H1 (cell line): ENCODE data around the gene VDR. TPM values are rescaled to one million over a fixed set of nuclear protein-coding genes. Genes with fewer than 3 reads are reported as not detected.

Experiments used
- CTCF ChIA-PET: fragments of 300-600 bp; sonication (Branson Sonifier 250); formaldehyde crosslinking; loops from one replicate; lab custom pipeline; 2021; ENCODE audit not compliant: partially characterized antibody; lab: Charles Lee
- POLR2A ChIA-PET: fragments of 300-600 bp; sonication (Branson Sonifier 250); formaldehyde crosslinking; loops from one replicate; lab custom pipeline; 2021; ENCODE audit warnings: inconsistent platforms; ENCODE audit not compliant: partially characterized antibody; lab: Charles Lee
- DNase-seq, 2 experiments: peaks; one replicate each; pipeline versions ENCODE4 v3.0.0 to v3.0.0-alpha.2; 2010 to 2022; ENCODE audit warnings: low spot score in 2 of 2, low read depth in 1 of 2, mixed read lengths in 1 of 2
- FAIRE-seq: peaks from 2 replicates; lab custom pipeline; 2011; peaks lifted over from hg19 to GRCh38; lab: Jason Lieb, UNC
- H2AFZ ChIP-seq: 2 replicates; pipeline ENCODE4 v1.8.1; 2012; ENCODE audit warnings: low read length, inconsistent platforms
- H2AK5ac ChIP-seq: 2 replicates; pipeline ENCODE4 v1.6.1; 2013; ENCODE audit warnings: low read depth, low read length
- H2BK120ac ChIP-seq: replicated peaks from 2 replicates; pipeline ENCODE3; 2013; ENCODE audit warnings: low read depth, low read length, inconsistent platforms
- H2BK12ac ChIP-seq: 2 replicates; pipeline ENCODE4 v1.6.1; 2013; ENCODE audit warnings: low read depth, low read length
- H2BK15ac ChIP-seq: 2 replicates; pipeline ENCODE4 v1.6.1; 2013; ENCODE audit warnings: low read length
- H2BK20ac ChIP-seq: 2 replicates; pipeline ENCODE4 v1.6.1; 2013; ENCODE audit warnings: low read length
- H2BK5ac ChIP-seq: 2 replicates; pipeline ENCODE4 v1.6.1; 2013; ENCODE audit warnings: low read depth, low read length
- H3K14ac ChIP-seq: 2 replicates; pipeline ENCODE4 v1.6.1; 2013; ENCODE audit warnings: inconsistent platforms; ENCODE audit not compliant: insufficient read length
- H3K18ac ChIP-seq: 2 replicates; pipeline ENCODE4 v1.6.1; 2013; ENCODE audit warnings: low read length; ENCODE audit errors: extremely low read depth
- H3K23ac ChIP-seq: 2 replicates; pipeline ENCODE4 v1.6.1; 2013; ENCODE audit warnings: inconsistent platforms; ENCODE audit not compliant: insufficient read length
- H3K23me2 ChIP-seq: 2 replicates; pipeline ENCODE4 v1.6.1; 2013; ENCODE audit warnings: low read depth, low read length
- H3K27ac ChIP-seq: 2 replicates; pipeline ENCODE4 v1.6.1; 2011; ENCODE audit warnings: low read depth, low read length, inconsistent platforms
- H3K27me3 ChIP-seq, 4 experiments: replicated peaks in 1 of 4; 1 replicate in 1 of 4; 2 replicates in 3 of 4; pipeline versions ENCODE4 v1.6.1 to v1.8.1; 2011 to 2013; ENCODE audit warnings: low read length in 3 of 4, mild to moderate bottlenecking in 3 of 4, inconsistent platforms in 2 of 4, mixed read lengths in 2 of 4, moderate library complexity in 1 of 4; ENCODE audit not compliant: control insufficient read depth in 3 of 4, insufficient read depth in 3 of 4; ENCODE audit errors: extremely low read depth in 1 of 4
- H3K36me3 ChIP-seq, 4 experiments: 2 replicates each; pipeline versions ENCODE4 v1.6.1 to v1.8.1; 2011 to 2013; ENCODE audit warnings: mild to moderate bottlenecking in 4 of 4, low read length in 3 of 4, moderate library complexity in 2 of 4, control low read depth in 1 of 4, inconsistent platforms in 1 of 4; ENCODE audit not compliant: insufficient read depth in 4 of 4, control insufficient read depth in 2 of 4
- H3K4ac ChIP-seq: replicated peaks from 2 replicates; pipeline ENCODE3; 2013; ENCODE audit warnings: low read length, low read depth, mixed read lengths, inconsistent platforms; ENCODE audit not compliant: insufficient read length
- H3K4me1 ChIP-seq, 4 experiments: replicated peaks in 1 of 4; 1 replicate in 1 of 4; 2 replicates in 3 of 4; pipeline versions ENCODE4 v1.6.1 to v1.8.1; 2011 to 2013; ENCODE audit warnings: low read length in 3 of 4, inconsistent platforms in 2 of 4, mixed read lengths in 1 of 4; ENCODE audit not compliant: insufficient read depth in 4 of 4, control insufficient read depth in 3 of 4
- H3K4me2 ChIP-seq, 2 experiments: 2 replicates each; pipeline versions ENCODE4 v1.6.1 to v1.8.1; 2011 to 2013; ENCODE audit warnings: low read depth in 2 of 2, low read length in 2 of 2, control low read depth in 1 of 2, inconsistent platforms in 1 of 2, mild to moderate bottlenecking in 1 of 2; ENCODE audit not compliant: insufficient read depth in 1 of 2
- H3K4me3 ChIP-seq, 4 experiments: fragments of 200-600, 300-600 bp in 1 of 4; sonication (generic), shearing (Covaris generic), sonication (Bioruptor Twin) in 1 of 4; 2 replicates each; pipeline versions ENCODE4 v1.5.1 to v1.8.1; 2011 to 2016; ENCODE audit warnings: low read length in 4 of 4, low read depth in 3 of 4, control low read depth in 2 of 4, inconsistent platforms in 2 of 4, mild to moderate bottlenecking in 2 of 4, mixed read lengths in 1 of 4, moderate library complexity in 1 of 4; ENCODE audit not compliant: insufficient read depth in 2 of 4; ENCODE audit errors: extremely low read depth in 1 of 4
- H3K56ac ChIP-seq: replicated peaks from 2 replicates; pipeline ENCODE3; 2013; ENCODE audit warnings: low read depth, mild to moderate bottlenecking, mixed read lengths, low read length, inconsistent platforms; ENCODE audit not compliant: insufficient read length
- H3K79me1 ChIP-seq: 2 replicates; pipeline ENCODE4 v1.6.1; 2013; ENCODE audit warnings: low read depth, low read length, control low read depth
- H3K79me2 ChIP-seq, 2 experiments: 2 replicates each; pipeline versions ENCODE4 v1.6.1 to v1.8.1; 2012 to 2013; ENCODE audit warnings: low read length in 2 of 2, mild to moderate bottlenecking in 2 of 2, inconsistent platforms in 1 of 2; ENCODE audit not compliant: insufficient read depth in 2 of 2, control insufficient read depth in 1 of 2
- H3K9ac ChIP-seq, 4 experiments: replicated peaks in 1 of 4; 1 replicate in 1 of 4; 2 replicates in 3 of 4; pipeline versions ENCODE4 v1.6.1 to v1.8.1; 2011 to 2013; ENCODE audit warnings: low read depth in 3 of 4, low read length in 3 of 4, control low read depth in 2 of 4, mild to moderate bottlenecking in 2 of 4, moderate library complexity in 2 of 4, inconsistent platforms in 1 of 4; ENCODE audit errors: extremely low read depth in 1 of 4
- H3K9me3 ChIP-seq, 2 experiments: 2 replicates each; pipeline versions ENCODE4 v1.6.1 to v1.8.1; 2012 to 2013; ENCODE audit warnings: mild to moderate bottlenecking in 2 of 2, moderate library complexity in 2 of 2, control low read depth in 1 of 2, inconsistent platforms in 1 of 2, low read depth in 1 of 2, low read length in 1 of 2, mixed read lengths in 1 of 2; ENCODE audit not compliant: insufficient read depth in 2 of 2
- H4K20me1 ChIP-seq, 2 experiments: replicated peaks in 1 of 2; 2 replicates each; pipeline versions ENCODE3 to v1.8.1; 2011 to 2013; ENCODE audit warnings: inconsistent platforms in 2 of 2, low read length in 2 of 2, mild to moderate bottlenecking in 1 of 2; ENCODE audit not compliant: insufficient read depth in 2 of 2, control insufficient read depth in 1 of 2
- H4K5ac ChIP-seq: 2 replicates; pipeline ENCODE4 v1.6.1; 2013; ENCODE audit warnings: low read length, low read depth, mixed read lengths, inconsistent platforms; ENCODE audit not compliant: insufficient read length
- H4K8ac ChIP-seq: 2 replicates; pipeline ENCODE4 v1.8.0; 2013; ENCODE audit warnings: mild to moderate bottlenecking, moderate library complexity, low read length, inconsistent platforms; ENCODE audit not compliant: insufficient read depth; ENCODE audit errors: extremely low read depth
- H4K91ac ChIP-seq: replicated peaks from 2 replicates; pipeline ENCODE3; 2013; ENCODE audit warnings: low read length, mixed read lengths, inconsistent platforms; ENCODE audit not compliant: insufficient read length
- ASH2L ChIP-seq: fragments of 200-600, 300-600 bp; sonication (generic); IDR thresholded peaks from one replicate; pipeline ENCODE4 v1.7.1; 2017; ENCODE audit warnings: low read length
- CREB1 ChIP-seq: IDR thresholded peaks from 2 replicates; pipeline ENCODE4 v1.6.1; 2012; ENCODE audit warnings: inconsistent platforms
- FOSL1 ChIP-seq: IDR thresholded peaks from 2 replicates; pipeline ENCODE4 v1.6.1; 2011; ENCODE audit warnings: mild to moderate bottlenecking, low read depth, low read length, moderate library complexity; ENCODE audit not compliant: insufficient read depth
- HDAC2 ChIP-seq, 2 experiments: fragments of 300-600 bp in 1 of 2; sonication (generic) in 1 of 2; IDR thresholded peaks; 2 replicates each; pipeline ENCODE4 v1.6.1; 2011 to 2012; ENCODE audit warnings: low read depth in 2 of 2, low read length in 2 of 2, mild to moderate bottlenecking in 2 of 2, moderate library complexity in 2 of 2, borderline replicate concordance in 1 of 2, inconsistent platforms in 1 of 2
- JUN ChIP-seq: IDR thresholded peaks from 2 replicates; pipeline ENCODE4 v1.6.1; 2011; ENCODE audit warnings: low read depth, mild to moderate bottlenecking, improper control_type of control experiment, low read length
- JUND ChIP-seq: IDR thresholded peaks from 2 replicates; pipeline ENCODE4 v1.6.1; 2011; ENCODE audit warnings: mild to moderate bottlenecking, improper control_type of control experiment, low read length
- KDM4A ChIP-seq: IDR thresholded peaks from one replicate; pipeline ENCODE4 v1.7.1; 2012; ENCODE audit warnings: low read depth, mild to moderate bottlenecking, moderate library complexity, low read length, inconsistent platforms; ENCODE audit not compliant: severe bottlenecking
- RBBP5 ChIP-seq: IDR thresholded peaks from 2 replicates; pipeline ENCODE4 v1.7.1; 2012; ENCODE audit warnings: low read depth, mild to moderate bottlenecking, inconsistent platforms, low read length, moderate library complexity, borderline replicate concordance
- SIN3A ChIP-seq, 2 experiments: IDR thresholded peaks in 1 of 2; conservative IDR thresholded peaks in 1 of 2; 2 replicates each; pipeline ENCODE4 v1.6.1; 2011 to 2012; ENCODE audit warnings: low read length in 2 of 2, improper control_type of control experiment in 1 of 2, low read depth in 1 of 2, mild to moderate bottlenecking in 1 of 2
- SIRT6 ChIP-seq: IDR thresholded peaks from one replicate; pipeline ENCODE4 v1.7.1; 2012; ENCODE audit warnings: low read length, inconsistent platforms
- ZNF274 ChIP-seq: IDR thresholded peaks from 2 replicates; pipeline ENCODE4 v1.7.0; 2012; ENCODE audit warnings: low read length, borderline replicate concordance; ENCODE audit errors: extremely low read depth
- WGBS, 2 experiments: shearing (Covaris generic) in 1 of 2; methylation state at CpG; one replicate each; pipeline versions ENCODE4 v1.1.6 to v1.1.7; 2013 to 2015; ENCODE audit warnings: low lambda C conversion rate in 2 of 2, mixed read lengths in 2 of 2, inconsistent platforms in 1 of 2, low coverage in 1 of 2, missing lambda C conversion rate in 1 of 2; ENCODE audit not compliant: insufficient replicate concordance in 2 of 2, insufficient coverage in 1 of 2, insufficient read length in 1 of 2; ENCODE audit errors: extremely low coverage in 1 of 2, missing lambda C conversion rate in 1 of 2; 5-methylcytosine and 5-hydroxymethylcytosine counted together
- polyA plus RNA-seq, 7 experiments: library from polyadenylated mRNA; depleted of rRNA in 3 of 7; stranded (reverse) in 5 of 7; unstranded in 2 of 7; fragments of >200 nt in 5 of 7; fragments of 200-250 nt in 2 of 7; gene quantifications; 1 replicate in 5 of 7; 2 replicates in 1 of 7; 4 replicates in 1 of 7; pipeline versions ENCODE4 v1.2.1 to v1.2.3, GENCODE V29; 2011 to 2013; ENCODE audit warnings: missing spikeins in 2 of 7, mixed read lengths in 2 of 7
- total RNA-seq: library from RNA; stranded (reverse); fragmentation: NEBNext Ultra II Directional; extraction: Animal tissue kit (Norgen Biotek cat#: 25700); gene quantifications from 2 replicates; pipeline ENCODE4 v1.2.1, GENCODE V29; 2021
- TF ChIP-seq, protein P1 (sequence below): IDR thresholded peaks from 2 replicates; pipeline ENCODE4 v1.6.1; 2012; ENCODE audit warnings: inconsistent platforms

The VDR gene
- total and polyA plus RNA-seq, 2 of the 8 experiments (the other 6 are each of a cell fraction or from before 2014, with no cell fraction given) = 0.44 to 0.65 TPM

DNA sequence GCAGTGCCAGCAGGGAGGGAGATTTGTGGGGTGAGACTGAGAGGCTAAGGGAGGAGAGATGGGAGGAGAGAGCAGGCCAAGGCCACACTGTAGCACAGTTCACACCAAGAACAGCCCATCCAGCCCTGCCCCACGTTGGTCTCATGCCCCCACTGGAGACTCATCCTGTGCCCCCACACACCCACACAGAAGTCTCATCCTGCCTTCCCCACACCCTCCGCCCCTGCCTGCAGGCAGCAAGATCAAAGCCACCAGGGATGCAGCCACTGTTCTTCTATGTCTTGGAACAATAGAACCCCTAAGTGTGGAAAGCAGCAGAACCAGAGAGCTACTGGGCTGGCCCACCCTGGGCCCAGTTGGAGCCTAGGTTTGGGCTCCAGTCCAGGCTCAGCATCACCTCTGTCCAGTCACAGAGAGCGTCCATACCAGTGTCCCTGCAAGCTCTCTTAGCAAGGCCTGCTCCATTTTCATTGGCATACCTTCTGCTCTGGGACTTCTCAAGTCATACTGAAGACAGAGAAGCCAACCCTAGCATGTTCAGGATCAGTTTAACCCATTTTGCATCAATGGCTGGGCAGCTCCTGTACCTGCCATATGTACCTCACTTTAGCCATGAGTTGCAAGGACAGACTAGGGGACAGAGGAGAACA is 53.4 kb downstream of the VDR start:
- Histone ChIP-seq H3K4me2 (peak overlapping the region in 1 of 2 experiments; percentile 1; a peak in 1 of 4 replicates), H3K23ac (no peak overlapping the region), H3K9me3 (no peaks in the 10 kb centered on the region), H4K91ac (no peak overlapping the region), H4K8ac (no peak overlapping the region), H3K4me3 (no peak overlapping the region), H3K14ac (no peak overlapping the region), H4K5ac (no peak overlapping the region), H3K36me3 (no peaks in the 10 kb centered on the region), H3K27me3 (peaks cover 0 to 2% (median 0%) of the 10 kb centered on the region in 4 experiments; a peak in 2 of 7 replicates), H3K18ac (no peak overlapping the region; the same call in 1 of the 2 replicates), H2BK20ac (no peak overlapping the region), H3K23me2 (no peaks in the 10 kb centered on the region), H2AK5ac (no peak overlapping the region; the same call in 1 of the 2 replicates), H3K79me1 (no peaks in the 10 kb centered on the region), H3K56ac (no peak overlapping the region), H2BK5ac (no peak overlapping the region), H3K4me1 (peaks cover 0 to 7% (median 5%) of the 10 kb centered on the region in 4 experiments; a peak in 4 of 7 replicates), H2BK15ac (no peak overlapping the region), H2BK12ac (no peak overlapping the region), H3K27ac (no peak overlapping the region), H3K9ac (no peak overlapping the region), H3K4ac (no peak overlapping the region), H3K79me2 (no peaks in the 10 kb centered on the region), H2AFZ (no peak overlapping the region), H4K20me1 (no peaks in the 10 kb centered on the region), H2BK120ac (no peak overlapping the region)
- FAIRE-seq = no peak
- ChIA-PET CTCF (interaction anchor here (1.2 to 30.5 kb wide), 10 partner anchors 10 to 331 kb away, joined by 3 to 2001 read pairs (median 6); partner anchors contain the start of genes HDAC7 and SLC48A1), POLR2A (interaction anchor here (0.6 to 28.4 kb wide), 3 partner anchors 10 to 43 kb away, joined by 3 to 480 read pairs (median 3); partner anchors contain the start of gene HDAC7)
- no peak for DNase-seq
- WGBS, 2 experiments = 87% methylated on average over 3 of the region's 3 CpGs; no CpG with 5 or more reads in 1 of the 2 experiments
- no peak for TF ChIP-seq SIRT6
- TF ChIP-seq ZNF274 = no peak
- no peak for TF ChIP-seq RBBP5
- TF ChIP-seq HDAC2 (IDR thresholded peaks at IDR 0.05; ENCODE audit: borderline replicate concordance in 1 of 2, low read depth in 2 of 2, low read length in 2 of 2) = no peak
- TF ChIP-seq, protein P1, sequence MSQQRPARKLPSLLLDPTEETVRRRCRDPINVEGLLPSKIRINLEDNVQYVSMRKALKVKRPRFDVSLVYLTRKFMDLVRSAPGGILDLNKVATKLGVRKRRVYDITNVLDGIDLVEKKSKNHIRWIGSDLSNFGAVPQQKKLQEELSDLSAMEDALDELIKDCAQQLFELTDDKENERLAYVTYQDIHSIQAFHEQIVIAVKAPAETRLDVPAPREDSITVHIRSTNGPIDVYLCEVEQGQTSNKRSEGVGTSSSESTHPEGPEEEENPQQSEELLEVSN = no peak
- TF ChIP-seq JUN = no peak
- no peak for TF ChIP-seq JUND
- no peak for TF ChIP-seq KDM4A
- no peak for TF ChIP-seq CREB1
- TF ChIP-seq SIN3A (conservative IDR thresholded peaks at IDR 0.05 in 1 of 2, IDR thresholded peaks at IDR 0.05 in 1 of 2; ENCODE audit: low read depth in 1 of 2, low read length in 2 of 2) = no peak
- TF ChIP-seq FOSL1 = no peak
- no peak for TF ChIP-seq ASH2L
